ENCODE data around the gene HLA-DQB1.
"Not testable (repeated sequence)": the region's sequence is repeated elsewhere in the genome, so short reads cannot be mapped to it uniquely, and the experiment has no call there.

HLA-DQB1 gene

DNA sequence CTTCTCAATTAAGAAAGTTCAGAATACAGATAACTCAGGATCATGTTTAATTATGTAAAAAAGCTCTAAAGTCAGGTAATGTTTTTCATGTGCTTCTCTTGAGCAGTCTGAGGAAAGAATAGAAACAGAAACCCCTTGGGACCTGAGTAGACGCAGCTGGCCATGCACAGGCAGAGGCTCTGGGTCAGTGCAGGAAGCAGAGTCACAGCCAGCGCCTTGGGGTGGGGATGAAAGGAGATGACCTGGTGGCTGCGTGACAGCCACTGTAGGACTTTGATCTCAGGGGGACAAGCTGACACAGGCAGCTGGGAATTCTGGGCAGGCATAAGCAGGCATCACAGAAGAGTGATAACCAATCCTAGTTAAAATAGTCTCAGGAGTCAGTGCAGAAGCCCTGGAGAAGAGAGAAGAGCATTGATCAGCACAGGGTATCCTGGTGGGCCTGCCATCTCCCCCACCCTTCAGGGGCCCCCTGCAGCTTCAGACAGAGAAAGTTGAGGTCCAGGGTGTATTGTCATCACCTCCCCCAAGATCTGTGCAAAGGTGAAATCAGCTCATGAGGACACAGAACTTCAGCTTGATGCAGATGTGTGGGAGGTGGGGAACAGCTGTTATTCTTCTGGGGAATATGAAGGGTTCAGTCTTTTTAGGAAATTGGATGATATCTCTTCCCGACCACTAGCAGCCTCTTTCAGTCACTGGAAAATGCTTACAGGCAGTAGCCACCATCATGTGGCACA is 6.4 kb downstream of the HLA-DQB1 start:
- DNase-seq, result no peak

DNA sequence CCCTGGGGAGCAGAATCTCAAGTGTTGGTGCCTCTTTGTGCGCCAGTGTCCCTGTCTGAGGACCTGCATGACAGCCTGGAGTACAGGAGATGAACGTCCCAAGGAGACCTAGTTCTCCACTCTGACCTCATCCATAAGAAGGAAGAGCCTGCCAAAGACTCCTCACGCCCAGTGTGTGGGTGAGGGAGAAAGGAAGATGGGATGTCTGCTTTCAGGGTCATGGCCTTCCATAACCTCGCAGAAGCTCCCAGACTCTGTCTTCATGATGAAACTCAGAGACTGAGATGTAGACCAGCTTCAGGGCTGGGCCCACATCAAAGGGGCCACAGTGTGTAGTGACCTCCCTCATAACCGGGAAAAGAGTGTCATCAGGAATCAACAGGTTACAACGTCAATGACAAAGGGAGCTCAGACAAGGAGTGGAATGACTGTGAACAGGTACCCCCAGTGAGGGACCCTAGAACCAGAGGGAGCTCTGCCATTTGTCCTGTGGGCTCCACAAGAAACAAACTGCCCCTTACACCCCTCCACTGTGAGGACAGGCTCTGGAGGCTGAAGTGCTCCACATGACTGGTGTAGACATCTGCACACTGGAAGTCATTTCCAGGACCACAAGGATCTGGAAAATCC is 8.1 kb downstream of the HLA-DQB1 start:
- no peak for DNase-seq

DNA sequence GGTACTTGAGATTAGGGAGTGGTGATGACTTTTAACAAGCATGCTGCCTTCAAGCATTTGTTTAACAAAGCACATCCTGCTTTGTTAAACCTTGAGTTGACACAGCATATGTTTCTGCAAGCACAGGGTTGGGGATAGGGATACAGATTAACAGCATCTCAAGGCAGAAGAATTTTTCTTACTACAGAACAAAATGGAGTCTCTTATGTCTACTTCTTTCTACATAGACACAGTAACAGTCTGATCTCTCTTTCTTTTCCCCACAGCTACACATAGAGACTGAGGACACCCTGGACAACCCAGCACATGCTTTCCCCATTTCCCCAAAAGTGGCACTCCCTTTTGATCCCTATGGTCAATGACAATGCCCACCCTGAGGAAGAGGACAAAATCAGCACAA is 8.6 kb downstream of the HLA-DQB1 start:
- not testable (repeated sequence) for DNase-seq

- DNase-seq, result not testable (repeated sequence)
Measured at GRCh38 chr6:32657329-32657728, 9.1 kb downstream of the HLA-DQB1 start.

DNA sequence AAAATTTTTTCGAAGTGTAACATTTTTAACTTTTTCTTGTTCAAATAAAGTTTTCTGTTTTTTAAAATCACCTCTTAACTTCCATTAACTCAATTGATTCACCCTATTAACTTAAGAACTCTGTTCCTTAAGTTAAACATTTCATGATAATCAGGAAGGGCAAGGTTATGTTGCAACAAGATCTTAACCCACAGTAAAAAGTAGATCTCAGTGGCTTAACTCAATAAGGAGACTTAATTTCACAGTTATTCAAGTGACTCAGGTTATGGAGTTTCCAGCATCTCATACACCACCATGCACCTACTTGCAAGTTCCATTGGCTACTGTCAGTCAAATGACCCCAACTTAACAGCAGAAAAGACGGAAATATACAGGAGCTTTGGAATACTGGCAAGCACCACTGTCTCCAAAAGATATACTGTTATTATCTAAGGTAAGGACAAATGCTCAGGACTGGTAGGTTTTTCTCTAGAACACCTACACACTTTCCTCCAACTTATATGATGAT is 11.2 kb downstream of the HLA-DQB1 start:
- no peak for DNase-seq

GRCh38 chr6:32645047-32645703 is 21.3 kb downstream of the HLA-DQB1 start:
- DNase-seq, result no peak

- DNase-seq, result no peak
Measured at GRCh38 chr6:32643904-32644303, 22.6 kb downstream of the HLA-DQB1 start.

- DNase-seq, result no peak
Measured at GRCh38 chr6:32642720-32643106, 23.7 kb downstream of the HLA-DQB1 start.

DNA sequence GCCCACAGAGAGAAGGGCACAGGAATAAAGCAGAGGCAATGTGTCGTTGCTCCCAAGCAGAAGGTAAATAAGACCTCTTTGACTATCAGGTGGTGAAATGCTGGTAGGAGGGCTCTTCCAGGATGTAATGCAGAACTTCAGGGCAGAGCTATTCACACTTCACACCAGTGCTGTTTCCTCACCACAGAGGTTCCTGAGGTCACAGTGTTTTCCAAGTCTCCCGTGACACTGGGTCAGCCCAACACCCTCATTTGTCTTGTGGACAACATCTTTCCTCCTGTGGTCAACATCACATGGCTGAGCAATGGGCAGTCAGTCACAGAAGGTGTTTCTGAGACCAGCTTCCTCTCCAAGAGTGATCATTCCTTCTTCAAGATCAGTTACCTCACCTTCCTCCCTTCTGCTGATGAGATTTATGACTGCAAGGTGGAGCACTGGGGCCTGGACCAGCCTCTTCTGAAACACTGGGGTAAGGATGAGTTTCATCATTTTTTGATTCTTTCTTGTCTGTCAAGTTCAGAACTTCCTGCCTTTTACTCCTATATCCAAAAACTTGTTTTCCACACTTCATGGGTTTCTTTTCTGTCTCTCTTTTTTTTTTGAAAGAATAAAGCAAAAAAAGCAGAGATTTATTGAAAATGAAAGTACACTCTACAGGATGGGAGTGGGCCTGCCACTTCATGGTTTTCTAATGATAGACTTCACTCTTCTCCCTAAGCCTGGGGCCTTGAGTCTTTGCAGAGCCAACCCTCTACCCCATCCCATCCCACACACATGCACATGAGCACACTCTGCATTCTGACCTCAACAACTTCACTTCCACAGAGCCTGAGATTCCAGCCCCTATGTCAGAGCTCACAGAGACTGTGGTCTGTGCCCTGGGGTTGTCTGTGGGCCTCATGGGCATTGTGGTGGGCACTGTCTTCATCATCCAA is 24.4 kb downstream of the HLA-DQB1 start:
- not testable (repeated sequence) for DNase-seq

- no peak for DNase-seq
Measured at GRCh38 chr6:32641122-32641521, 25.3 kb downstream of the HLA-DQB1 start.

- DNase-seq, result no peak
Measured at GRCh38 chr6:32639440-32640394, 26.7 kb downstream of the HLA-DQB1 start.

DNA sequence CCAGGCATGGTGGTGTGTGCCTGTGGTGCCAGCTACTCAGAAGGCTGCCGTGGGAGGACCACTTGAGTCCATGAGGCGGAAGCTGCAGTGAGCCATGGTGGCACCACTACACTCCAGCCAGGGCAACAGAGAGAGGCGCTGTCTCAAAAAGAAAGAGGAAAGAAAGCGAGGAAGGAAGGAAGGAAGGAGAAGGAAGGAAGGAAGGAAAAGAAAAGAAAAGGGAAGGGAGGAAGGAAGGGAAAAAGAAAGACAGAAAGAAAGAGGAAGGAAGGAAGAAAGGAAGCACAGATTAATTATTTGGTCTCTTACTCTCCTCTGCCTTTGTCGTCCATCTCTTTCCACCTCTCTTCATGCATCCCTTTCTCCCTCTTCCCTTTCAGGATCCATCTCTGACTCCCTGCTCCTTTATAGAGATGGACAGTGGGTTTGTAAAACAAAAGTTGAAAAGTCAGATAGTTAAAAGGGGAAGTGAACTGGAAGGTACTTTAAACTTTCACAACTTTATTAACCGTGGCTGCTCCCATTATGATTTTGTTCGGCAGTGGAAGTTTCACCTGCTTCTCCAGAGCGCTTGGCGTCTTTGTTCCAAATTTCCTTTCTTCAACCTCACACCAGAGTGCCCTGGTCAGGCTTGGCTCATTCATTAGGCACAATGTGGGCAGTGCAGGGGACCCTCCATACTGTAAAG is 27.8 kb downstream of the HLA-DQB1 start:
- no peak for DNase-seq

DNA sequence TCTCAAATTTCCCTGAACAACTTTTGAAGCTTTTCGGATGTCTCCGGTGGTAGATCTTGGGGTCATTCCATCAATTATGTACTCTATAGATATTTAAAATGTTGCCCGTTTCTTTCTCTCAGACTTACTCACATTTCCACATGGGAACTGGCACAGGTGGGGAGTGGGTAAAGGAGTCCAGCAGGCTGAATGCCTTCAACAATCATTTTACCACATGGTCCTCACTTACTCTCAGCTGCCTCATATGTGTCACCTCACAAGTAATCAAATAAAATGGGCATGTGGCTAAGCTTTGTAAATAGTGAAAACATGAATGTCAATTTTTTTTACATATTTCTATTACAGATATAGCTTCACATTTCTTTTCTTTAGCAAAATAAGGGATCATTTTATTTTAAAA is 28.6 kb downstream of the HLA-DQB1 start:
- no peak for DNase-seq

GRCh38 chr6:32637219-32637880 is 29.1 kb downstream of the HLA-DQB1 start, which contains the start of gene HLA-DQA1:
HLA-DQA1 (plus strand) TSS chr6:32637406; CDS start chr6:32637459, 53 bp downstream.
- DNase-seq, result no peak

- no peak for DNase-seq
Measured at GRCh38 chr6:32635526-32636123, 30.8 kb downstream of the HLA-DQB1 start.

DNA sequence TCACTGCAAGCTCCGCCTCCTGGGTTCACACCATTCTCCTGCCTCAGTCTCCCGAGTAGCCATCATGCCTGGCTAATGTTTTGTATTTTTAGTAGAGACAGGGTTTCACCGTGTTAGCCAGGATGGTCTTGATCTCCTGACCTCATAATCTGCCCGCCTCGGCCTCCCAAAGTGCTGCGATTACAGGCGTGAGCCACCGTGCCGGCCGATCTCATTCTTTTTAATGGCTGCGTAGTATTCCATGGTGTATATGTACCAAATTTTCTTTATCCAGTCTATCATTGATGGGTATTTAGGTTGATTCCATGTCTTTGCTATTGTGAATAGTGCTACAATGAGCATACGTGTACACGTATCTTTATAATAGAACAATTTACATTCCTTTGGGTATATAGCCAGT is 36.7 kb downstream of the HLA-DQB1 start:
- DNase-seq, result not testable (repeated sequence)

GRCh38 chr6:32627831-32628230 is 38.6 kb downstream of the HLA-DQB1 start:
- no peak for DNase-seq

DNA sequence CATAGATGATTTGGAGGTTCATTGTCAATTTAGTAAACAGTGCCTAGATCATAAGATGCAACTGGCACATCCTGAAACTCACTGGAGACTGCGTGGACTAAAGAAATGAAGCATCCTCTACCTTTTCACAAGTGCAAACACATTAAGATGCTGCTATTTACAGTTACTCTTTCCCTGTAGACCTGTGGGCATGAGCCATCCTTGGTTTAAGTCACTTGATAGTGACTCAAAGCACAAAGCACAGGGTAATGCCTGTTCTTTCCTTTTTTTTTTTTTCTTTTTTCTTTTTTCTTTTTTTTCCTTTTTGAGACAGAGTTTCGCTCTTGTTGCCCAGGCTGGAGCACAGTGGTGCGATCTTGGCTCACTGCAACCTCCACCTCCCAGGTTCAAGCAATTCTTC is 39.2 kb downstream of the HLA-DQB1 start:
- DNase-seq, result no peak

GRCh38 chr6:32625137-32625536 is 41.3 kb downstream of the HLA-DQB1 start:
- DNase-seq, result no peak

DNA sequence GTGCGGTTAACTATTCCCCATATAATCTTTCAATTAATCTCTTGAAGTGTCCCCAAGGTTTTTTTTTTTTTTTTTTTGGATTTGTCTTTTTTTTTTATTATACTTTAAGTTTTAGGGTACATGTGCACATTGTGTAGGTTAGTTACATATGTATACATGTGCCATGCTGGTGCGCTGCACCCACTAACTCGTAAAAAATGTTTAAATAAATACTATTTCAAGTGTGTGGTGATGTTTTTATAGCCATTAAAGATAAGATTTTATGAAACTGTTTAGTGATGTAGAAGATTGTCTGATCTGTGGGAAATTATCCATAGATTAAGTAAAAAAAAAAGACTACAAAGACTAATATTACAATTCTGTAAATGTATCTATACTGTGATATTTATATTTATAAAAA is 41.9 kb downstream of the HLA-DQB1 start:
- DNase-seq, result no peak

Measured in NCI-H748 treated with DMSO at 0.1 percent for 48 hours (cell line).